IPS-18a (cell line): ENCODE measurements around the gene PTPRM.

Source experiments
- H3K27ac ChIP-seq: one replicate; pipeline ENCODE4 v1.5.1; 2013; ENCODE audit warnings: low read length
- H3K27me3 ChIP-seq: one replicate; pipeline ENCODE4 v1.6.1; 2013; ENCODE audit warnings: mild to moderate bottlenecking, low read length; ENCODE audit not compliant: control insufficient read depth, insufficient read depth
- H3K36me3 ChIP-seq: one replicate; pipeline ENCODE4 v1.6.1; 2013; ENCODE audit warnings: low read depth, low read length; ENCODE audit not compliant: control insufficient read depth
- H3K4me1 ChIP-seq: one replicate; pipeline ENCODE4 v1.6.1; 2013; ENCODE audit warnings: low read depth, low read length; ENCODE audit not compliant: control insufficient read depth
- H3K4me3 ChIP-seq: one replicate; pipeline ENCODE4 v1.5.1; 2013; ENCODE audit warnings: low read length
- H3K9ac ChIP-seq: one replicate; pipeline ENCODE4 v1.6.1; 2013; ENCODE audit warnings: mild to moderate bottlenecking, low read length, moderate library complexity
- H3K9me3 ChIP-seq: one replicate; pipeline ENCODE4 v1.6.1; 2013; ENCODE audit warnings: low read depth, low read length; ENCODE audit not compliant: control insufficient read depth

Gene PTPRM

DNA sequence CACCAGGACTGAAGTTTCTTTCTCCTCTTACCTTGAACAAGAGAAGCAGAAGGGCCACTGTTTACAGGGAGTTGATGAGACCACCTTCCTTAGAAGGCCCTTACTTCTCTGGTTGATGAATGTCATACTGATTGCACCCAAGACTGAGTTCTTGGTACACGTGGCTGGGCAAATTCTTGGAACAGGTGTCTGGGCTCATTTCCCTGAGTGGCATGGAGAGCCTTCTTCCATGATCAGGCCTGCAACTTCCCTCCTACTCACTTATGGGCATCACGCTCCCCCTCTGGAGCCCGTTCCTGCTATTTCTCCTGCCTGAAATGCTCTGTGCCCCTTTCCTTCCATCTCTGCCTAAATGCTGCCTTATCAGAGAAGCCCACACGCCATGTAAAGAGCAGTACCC lies 110.3 kb downstream of the PTPRM start:
- Histone ChIP-seq H3K27me3 (no peaks in the 10 kb centered on the region), H3K9ac (no peak overlapping the region)

GRCh38 chr18:7678389-7678788 lies 111.3 kb downstream of the PTPRM start:
- Histone ChIP-seq H3K4me3 (no peak overlapping the region), H3K4me1 (peaks cover 2% of the 10 kb centered on the region), H3K9me3 (no peaks in the 10 kb centered on the region), H3K9ac (no peak overlapping the region), H3K36me3 (no peaks in the 10 kb centered on the region), H3K27me3 (no peaks in the 10 kb centered on the region), H3K27ac (no peak overlapping the region)

More for the DNA sequence above, 110.3 kb downstream of the PTPRM start:
- Histone ChIP-seq H3K4me3 (no peak overlapping the region), H3K9me3 (no peaks in the 10 kb centered on the region), H3K27ac (no peak overlapping the region), H3K36me3 (no peaks in the 10 kb centered on the region), H3K4me1 (no peaks in the 10 kb centered on the region)

- H3K9ac ChIP-seq, result no peak overlapping the region
- no peak overlapping the region for H3K27ac ChIP-seq
- no peaks in the 10 kb centered on the region for H3K36me3 ChIP-seq
- no peak overlapping the region for H3K4me3 ChIP-seq
- no peaks in the 10 kb centered on the region for H3K27me3 ChIP-seq
- H3K4me1 ChIP-seq, result peaks cover 6% of the 10 kb centered on the region
- H3K9me3 ChIP-seq, result no peaks in the 10 kb centered on the region
Measured at GRCh38 chr18:7678801-7679200, 111.7 kb downstream of the PTPRM start.

- H3K27me3 ChIP-seq, result no peaks in the 10 kb centered on the region
- no peak overlapping the region for H3K4me3 ChIP-seq
- no peak overlapping the region for H3K9ac ChIP-seq
- H3K27ac ChIP-seq, result no peak overlapping the region
- H3K4me1 ChIP-seq, result peaks cover 9% of the 10 kb centered on the region
- H3K36me3 ChIP-seq, result no peaks in the 10 kb centered on the region
- H3K9me3 ChIP-seq, result no peaks in the 10 kb centered on the region
Measured at GRCh38 chr18:7681298-7681697, 114.2 kb downstream of the PTPRM start.

GRCh38 chr18:7682321-7682720 lies 115.2 kb downstream of the PTPRM start:
- Histone ChIP-seq H3K27ac (no peak overlapping the region), H3K9ac (no peak overlapping the region), H3K4me3 (no peak overlapping the region), H3K9me3 (no peaks in the 10 kb centered on the region), H3K27me3 (no peaks in the 10 kb centered on the region), H3K4me1 (peaks cover 9% of the 10 kb centered on the region), H3K36me3 (no peaks in the 10 kb centered on the region)

- H3K9ac ChIP-seq, result no peak overlapping the region
- H3K27ac ChIP-seq, result no peak overlapping the region
- H3K9me3 ChIP-seq, result no peaks in the 10 kb centered on the region
- no peaks in the 10 kb centered on the region for H3K36me3 ChIP-seq
- no peak overlapping the region for H3K4me3 ChIP-seq
- H3K4me1 ChIP-seq, result peaks cover 9% of the 10 kb centered on the region
- no peaks in the 10 kb centered on the region for H3K27me3 ChIP-seq
Measured at GRCh38 chr18:7683753-7684152, 116.6 kb downstream of the PTPRM start.

- Histone ChIP-seq H3K36me3 (no peaks in the 10 kb centered on the region), H3K27me3 (no peaks in the 10 kb centered on the region), H3K27ac (no peak overlapping the region), H3K9me3 (no peaks in the 10 kb centered on the region), H3K4me3 (no peak overlapping the region), H3K9ac (no peak overlapping the region), H3K4me1 (peaks cover 9% of the 10 kb centered on the region)
Measured at GRCh38 chr18:7684357-7684756, 117.2 kb downstream of the PTPRM start.

DNA sequence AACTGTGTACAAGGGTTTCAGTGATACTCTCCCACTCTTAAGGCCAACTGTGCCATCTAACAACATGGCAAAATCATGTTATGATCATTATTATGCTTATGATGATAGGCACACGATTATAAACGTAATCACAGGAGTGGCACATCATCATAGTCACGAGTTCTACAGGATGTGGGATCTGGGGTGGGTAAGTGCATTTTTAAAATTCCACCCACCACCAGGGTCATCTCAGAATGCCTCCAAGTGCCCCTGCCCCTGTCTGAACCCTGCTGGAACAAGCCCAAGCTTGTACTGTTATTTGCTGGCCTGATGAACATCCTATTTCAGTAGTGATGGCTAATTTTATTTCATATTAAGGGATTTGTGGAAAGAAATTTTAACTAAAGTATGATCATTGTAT lies 117.8 kb downstream of the PTPRM start:
- Histone ChIP-seq H3K27me3 (no peaks in the 10 kb centered on the region), H3K27ac (no peak overlapping the region), H3K4me3 (no peak overlapping the region), H3K9me3 (no peaks in the 10 kb centered on the region), H3K4me1 (peaks cover 9% of the 10 kb centered on the region), H3K36me3 (no peaks in the 10 kb centered on the region), H3K9ac (no peak overlapping the region)

DNA sequence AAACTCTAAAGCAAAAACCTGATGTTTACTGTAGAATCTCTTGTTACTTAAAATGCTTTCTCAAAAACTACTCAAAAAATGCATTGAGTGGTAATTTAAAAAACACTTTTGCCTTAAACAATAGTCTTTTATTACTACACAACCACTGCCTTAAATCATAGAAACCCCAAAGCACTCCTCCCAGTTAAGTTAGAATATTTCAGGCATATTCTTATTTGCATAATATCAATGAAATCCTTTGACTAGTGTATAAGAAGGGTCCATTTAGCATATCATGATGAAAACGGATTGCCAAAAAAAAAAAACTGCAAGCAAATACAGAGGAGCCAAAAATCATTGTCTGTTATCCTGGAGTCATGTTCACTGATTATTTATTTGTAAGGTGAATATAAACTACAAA lies 119.2 kb downstream of the PTPRM start:
- H3K27me3 ChIP-seq, result no peaks in the 10 kb centered on the region
- H3K27ac ChIP-seq, result no peak overlapping the region
- H3K36me3 ChIP-seq, result no peaks in the 10 kb centered on the region
- no peak overlapping the region for H3K9ac ChIP-seq
- H3K4me3 ChIP-seq, result no peak overlapping the region
- H3K4me1 ChIP-seq, result peaks cover 9% of the 10 kb centered on the region
- no peaks in the 10 kb centered on the region for H3K9me3 ChIP-seq

DNA sequence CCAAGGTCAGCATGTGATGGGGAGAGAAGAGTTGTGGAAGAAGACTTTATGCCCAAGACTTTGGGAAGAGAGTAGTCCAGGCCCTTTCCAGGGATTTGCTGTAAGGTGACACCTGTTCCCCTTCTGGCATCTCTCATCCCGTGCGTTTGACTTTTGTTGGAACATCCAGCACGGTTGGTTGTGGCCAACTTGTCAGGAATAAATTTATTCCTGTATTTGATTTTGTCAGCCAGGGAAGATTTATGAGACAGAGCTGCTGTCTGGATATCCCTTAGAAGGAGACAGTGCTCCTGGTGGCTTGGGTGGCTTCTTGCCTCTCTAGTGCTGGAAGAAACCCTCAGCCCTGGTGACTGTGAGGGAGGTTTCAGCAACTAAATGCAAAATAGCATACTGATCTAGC lies 121.5 kb downstream of the PTPRM start:
- Histone ChIP-seq H3K27me3 (no peaks in the 10 kb centered on the region), H3K9ac (no peak overlapping the region), H3K36me3 (no peaks in the 10 kb centered on the region), H3K4me3 (no peak overlapping the region), H3K9me3 (no peaks in the 10 kb centered on the region), H3K27ac (no peak overlapping the region), H3K4me1 (peaks cover 5% of the 10 kb centered on the region)

GRCh38 chr18:7691206-7691605 lies 124.1 kb downstream of the PTPRM start:
- H3K4me3 ChIP-seq, result no peak overlapping the region
- no peaks in the 10 kb centered on the region for H3K36me3 ChIP-seq
- no peak overlapping the region for H3K9ac ChIP-seq
- no peaks in the 10 kb centered on the region for H3K27me3 ChIP-seq
- H3K27ac ChIP-seq, result no peak overlapping the region
- no peaks in the 10 kb centered on the region for H3K4me1 ChIP-seq
- H3K9me3 ChIP-seq, result no peaks in the 10 kb centered on the region

DNA sequence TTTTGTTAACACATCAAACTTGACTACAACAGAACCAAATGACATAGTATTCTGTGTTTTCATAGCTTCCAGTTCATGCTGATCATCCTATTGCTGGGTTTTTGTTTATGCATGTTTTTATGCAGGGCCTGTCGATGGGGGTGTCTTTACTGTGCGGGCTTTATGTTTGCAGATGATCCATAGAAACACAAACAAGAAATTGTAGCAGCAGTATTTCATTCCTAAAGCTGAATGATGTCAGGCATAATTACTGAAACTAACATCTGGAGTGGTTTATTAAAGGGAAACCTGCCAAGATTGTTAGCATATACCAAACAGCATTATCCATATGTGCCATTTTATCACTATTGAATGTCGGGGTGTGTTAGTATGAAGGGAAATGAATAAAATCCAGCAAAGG lies 129.7 kb downstream of the PTPRM start:
- H3K36me3 ChIP-seq, result no peaks in the 10 kb centered on the region
- H3K9ac ChIP-seq, result no peak overlapping the region
- no peaks in the 10 kb centered on the region for H3K9me3 ChIP-seq
- no peak overlapping the region for H3K4me3 ChIP-seq
- H3K27me3 ChIP-seq, result no peaks in the 10 kb centered on the region
- no peaks in the 10 kb centered on the region for H3K4me1 ChIP-seq
- no peak overlapping the region for H3K27ac ChIP-seq
